T-helper 1 cell treated with Interleukin-12 subunit alpha and Interleukin-12 subunit beta and Interleukin-4 antibody, amounts not matched to agents 30 μg/mL and 1 μg/mL, for 36 hours (primary cell): ENCODE data around the gene CDKN1A.
A peak's percentile ranks its signal among the peaks of the same experiment; 100 is the strongest.

Experiments used
- H3K27ac Mint-ChIP-seq: one replicate; pipeline ENCODE4 v1.8.0; 2021; ENCODE audit warnings: mild to moderate bottlenecking, mixed read lengths
- H3K27me3 Mint-ChIP-seq: one replicate; pipeline ENCODE4 v1.8.0; 2021; ENCODE audit warnings: low read depth, mixed read lengths
- H3K36me3 Mint-ChIP-seq: one replicate; pipeline ENCODE4 v1.8.0; 2021; ENCODE audit warnings: low read depth, mixed read lengths
- H3K4me1 Mint-ChIP-seq: one replicate; pipeline ENCODE4 v1.8.0; 2021; ENCODE audit warnings: low read depth, mixed read lengths
- H3K4me3 Mint-ChIP-seq: one replicate; pipeline ENCODE4 v1.8.0; 2021; ENCODE audit warnings: mild to moderate bottlenecking, moderate library complexity, mixed read lengths
- H3K9me3 Mint-ChIP-seq: one replicate; pipeline ENCODE4 v1.8.0; 2021; ENCODE audit warnings: mixed read lengths

CDKN1A gene

DNA sequence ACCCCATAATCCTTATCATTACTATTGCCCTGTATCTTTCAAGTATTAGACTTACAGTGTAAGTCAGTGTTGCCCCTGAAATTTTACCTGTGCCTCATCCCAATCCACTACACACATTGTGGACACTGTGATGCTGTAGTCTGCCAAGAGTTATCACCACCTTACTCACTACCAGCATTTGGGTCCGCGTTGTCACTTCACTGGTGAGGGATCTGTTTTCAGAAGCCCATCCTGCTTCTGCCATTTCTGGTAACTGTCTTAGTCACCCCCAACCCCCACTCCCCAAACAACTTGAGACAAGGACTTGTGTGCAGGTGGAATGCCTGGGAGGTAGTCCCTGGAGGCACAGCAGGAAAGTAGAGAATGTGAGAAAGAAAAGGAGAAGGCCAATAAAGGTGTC lies 13.1 kb downstream of the CDKN1A start:
- peaks cover 50% of the 10 kb centered on the region for H3K4me1 Mint-ChIP-seq
- H3K36me3 Mint-ChIP-seq, result peaks cover 11% of the 10 kb centered on the region
- H3K4me3 Mint-ChIP-seq, result peak overlapping the region; percentile 21
- peak overlapping the region; percentile 80 for H3K27ac Mint-ChIP-seq
- H3K9me3 Mint-ChIP-seq, result no peaks in the 10 kb centered on the region
- H3K27me3 Mint-ChIP-seq, result no peaks in the 10 kb centered on the region

DNA sequence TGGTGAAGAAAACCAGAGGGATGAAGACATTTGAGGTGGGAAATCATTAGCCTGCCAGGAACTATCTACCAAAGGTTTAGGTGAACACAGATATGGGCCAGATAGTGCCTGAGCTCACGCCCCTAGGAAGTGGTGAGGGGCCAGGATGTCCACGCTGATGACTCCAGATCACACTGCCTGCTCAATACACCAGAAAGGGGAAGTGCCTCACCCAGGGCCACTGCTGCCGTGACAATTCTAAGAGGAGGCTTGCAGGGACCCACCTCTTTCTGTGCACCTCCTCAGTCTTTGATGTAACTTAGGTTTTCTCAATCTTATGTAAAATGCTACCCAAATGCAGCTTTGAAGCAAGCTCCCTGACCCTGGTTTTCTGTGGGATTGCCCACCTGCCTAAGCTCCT lies 13.7 kb downstream of the CDKN1A start:
- Mint-ChIP-seq H3K4me1 (peaks cover 55% of the 10 kb centered on the region), H3K9me3 (no peaks in the 10 kb centered on the region), H3K4me3 (peak overlapping the region; percentile 11), H3K36me3 (peaks cover 6% of the 10 kb centered on the region), H3K27ac (peak overlapping the region; percentile 80), H3K27me3 (no peaks in the 10 kb centered on the region)

DNA sequence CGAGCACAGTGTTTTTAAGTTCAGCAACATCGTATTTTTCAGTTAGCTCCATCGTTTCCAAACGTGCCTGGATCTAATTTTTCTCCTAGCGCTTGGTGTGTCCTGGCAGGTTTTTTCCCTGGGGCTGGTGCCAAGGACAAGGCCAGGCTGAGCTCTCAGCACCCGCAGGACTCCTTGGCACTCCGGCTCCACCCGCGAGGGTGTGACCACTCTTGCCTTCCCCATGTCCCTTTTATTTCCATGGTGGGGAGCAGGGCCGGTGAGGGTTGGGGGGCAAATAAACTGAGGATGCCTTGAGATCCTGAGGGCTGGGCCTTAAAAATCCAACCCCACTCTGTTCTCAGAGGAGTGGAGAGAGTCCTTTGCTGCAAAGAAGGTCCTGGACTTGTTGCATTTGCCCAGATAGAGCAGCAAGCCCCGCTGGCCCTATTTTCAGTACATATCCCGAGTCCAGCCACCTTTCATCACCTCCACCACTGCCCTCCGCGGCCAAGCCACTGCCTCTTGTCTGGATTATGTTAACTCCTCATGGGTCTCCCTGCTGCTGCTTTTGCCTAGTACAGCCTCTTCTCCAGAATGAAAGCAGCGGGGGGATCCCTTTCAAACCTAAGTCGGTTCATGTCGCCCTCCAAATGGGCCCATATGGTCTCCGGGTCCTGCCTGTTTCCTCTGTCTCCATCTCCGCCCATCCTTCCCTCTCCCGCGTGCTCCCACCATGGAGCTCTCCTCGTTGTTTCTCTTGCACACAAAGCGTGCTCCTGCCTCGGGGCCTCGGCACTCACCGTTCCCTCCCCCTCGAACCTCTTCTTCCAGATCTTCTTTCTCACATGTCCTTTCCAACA lies 14.6 kb downstream of the CDKN1A start:
- peak overlapping the region; percentile 8 for H3K4me3 Mint-ChIP-seq
- H3K27me3 Mint-ChIP-seq, result no peaks in the 10 kb centered on the region
- H3K36me3 Mint-ChIP-seq, result peaks cover 6% of the 10 kb centered on the region
- peak overlapping the region; percentile 80 for H3K27ac Mint-ChIP-seq
- no peaks in the 10 kb centered on the region for H3K9me3 Mint-ChIP-seq
- H3K4me1 Mint-ChIP-seq, result peaks cover 55% of the 10 kb centered on the region

DNA sequence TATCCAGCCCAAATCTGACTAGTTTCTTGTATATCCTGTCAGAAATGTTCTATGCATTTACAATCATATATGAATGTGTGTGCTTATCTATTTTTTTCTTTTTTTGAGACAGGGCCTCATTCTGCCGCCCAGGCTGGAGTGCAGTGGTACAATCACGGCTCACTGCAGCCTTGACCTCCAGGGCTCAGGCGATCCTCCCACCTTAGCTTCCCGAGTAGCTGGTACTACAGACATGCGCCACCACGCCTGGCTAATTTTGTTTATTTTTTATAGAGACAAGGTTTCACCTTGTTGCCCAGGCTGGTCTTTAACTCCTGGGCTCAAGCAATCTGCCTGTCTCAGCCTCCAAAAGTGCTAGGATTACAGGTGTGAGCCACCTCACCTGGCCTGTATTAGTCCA lies 16.1 kb downstream of the CDKN1A start:
- no peak overlapping the region for H3K4me3 Mint-ChIP-seq
- H3K27me3 Mint-ChIP-seq, result no peaks in the 10 kb centered on the region
- H3K4me1 Mint-ChIP-seq, result peaks cover 55% of the 10 kb centered on the region
- no peaks in the 10 kb centered on the region for H3K9me3 Mint-ChIP-seq
- H3K36me3 Mint-ChIP-seq, result peaks cover 6% of the 10 kb centered on the region
- peak overlapping the region; percentile 45 for H3K27ac Mint-ChIP-seq

DNA sequence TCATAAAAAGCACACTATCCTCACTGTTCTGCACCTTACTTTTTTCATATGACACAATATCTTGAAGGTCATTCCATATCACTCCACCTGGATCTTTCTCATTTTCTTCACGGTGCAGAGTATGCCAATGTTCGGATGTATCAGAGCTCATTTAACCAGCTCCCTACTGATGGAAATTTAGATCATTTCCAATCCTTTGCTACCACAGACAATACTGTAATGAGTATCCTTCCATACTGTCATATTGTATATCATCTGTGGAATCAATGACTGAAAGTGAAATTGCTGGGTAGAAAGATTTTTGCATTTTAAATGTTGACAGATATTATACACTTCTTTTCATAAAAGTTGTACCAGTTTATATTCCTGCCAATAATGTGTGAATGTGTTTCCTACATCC lies 16.9 kb downstream of the CDKN1A start:
- no peaks in the 10 kb centered on the region for H3K9me3 Mint-ChIP-seq
- H3K4me1 Mint-ChIP-seq, result peaks cover 49% of the 10 kb centered on the region
- H3K4me3 Mint-ChIP-seq, result no peak overlapping the region
- H3K27ac Mint-ChIP-seq, result peak overlapping the region; percentile 41
- no peaks in the 10 kb centered on the region for H3K27me3 Mint-ChIP-seq
- peaks cover 3% of the 10 kb centered on the region for H3K36me3 Mint-ChIP-seq

DNA sequence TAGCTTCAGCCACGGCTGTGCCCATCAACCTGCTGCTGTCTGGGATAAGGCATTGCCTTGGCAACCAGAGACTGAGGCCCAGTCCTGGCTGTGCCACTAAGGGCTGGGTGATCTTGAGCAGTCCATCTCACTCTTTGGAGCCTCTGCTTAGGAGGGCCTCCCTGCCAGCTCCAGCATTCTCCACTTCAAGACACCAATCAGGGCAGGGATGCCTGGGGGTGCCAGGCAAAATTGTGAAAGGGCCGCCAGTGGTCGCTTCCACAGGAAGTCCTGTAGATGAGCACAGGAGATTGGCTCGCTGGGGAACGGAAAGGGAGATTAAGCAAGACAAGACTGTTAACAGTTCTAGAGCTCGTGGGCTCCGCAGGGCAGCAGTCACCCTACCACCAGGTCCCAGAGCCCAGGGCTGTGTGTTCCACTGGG lies 19.0 kb downstream of the CDKN1A start, which contains the start of gene RAB44:
TSS of gene RAB44 (plus strand) at position 346 of the 423 bp plus-strand sequence. CDS start 6,410 bp downstream, outside the sequence.
- peak within 1 kb of the TSS; percentile 60 for H3K27ac Mint-ChIP-seq
- H3K27me3 Mint-ChIP-seq, result no peaks in the 10 kb centered on the region
- no peaks in the 10 kb centered on the region for H3K36me3 Mint-ChIP-seq
- peaks cover 36% of the 10 kb centered on the region for H3K4me1 Mint-ChIP-seq
- H3K9me3 Mint-ChIP-seq, result no peaks in the 10 kb centered on the region
- H3K4me3 Mint-ChIP-seq, result no peak within 1 kb of the TSS

DNA sequence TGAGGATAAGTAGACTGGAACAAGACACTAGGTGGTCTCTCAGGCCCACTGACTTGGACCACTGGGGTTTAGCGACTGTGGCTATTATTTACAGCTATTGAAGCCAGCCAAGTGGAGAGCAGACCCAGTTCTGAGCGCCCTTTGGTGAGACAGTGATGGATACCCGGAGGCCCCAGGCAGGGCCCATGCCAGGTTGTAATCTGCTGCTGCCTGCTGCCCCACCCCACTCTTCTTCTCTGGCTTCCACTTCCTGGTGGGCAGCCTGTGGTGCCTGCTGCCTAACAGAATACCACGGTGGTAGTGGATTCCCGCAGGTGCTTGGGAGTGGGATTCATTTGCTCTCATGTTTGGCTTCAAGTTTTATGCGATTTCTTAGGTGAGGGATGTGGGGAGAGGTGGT lies 19.7 kb downstream of the CDKN1A start:
- no peaks in the 10 kb centered on the region for H3K9me3 Mint-ChIP-seq
- H3K27ac Mint-ChIP-seq, result no peak overlapping the region
- no peaks in the 10 kb centered on the region for H3K36me3 Mint-ChIP-seq
- peaks cover 2% of the 10 kb centered on the region for H3K27me3 Mint-ChIP-seq
- H3K4me1 Mint-ChIP-seq, result peaks cover 31% of the 10 kb centered on the region
- H3K4me3 Mint-ChIP-seq, result no peak overlapping the region

DNA sequence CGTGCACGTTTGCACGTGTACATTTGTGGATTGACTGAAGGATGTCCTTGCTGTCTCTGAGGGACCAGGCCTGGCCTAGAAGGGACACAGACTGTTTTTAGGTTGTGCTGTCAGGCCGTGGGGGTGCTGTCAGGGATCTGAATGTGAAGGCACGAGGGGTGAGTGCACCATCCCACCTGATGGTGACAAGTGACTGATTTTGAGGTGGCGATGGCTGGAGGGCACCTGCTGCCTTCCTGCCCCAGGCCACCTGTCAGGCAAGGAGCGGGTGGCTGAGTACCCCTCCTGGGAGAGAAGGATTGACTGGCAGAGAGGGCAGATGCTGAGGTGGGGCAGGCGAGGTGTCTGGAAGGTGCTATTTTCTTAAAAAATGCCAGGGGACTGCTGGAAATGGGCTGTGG lies 20.4 kb downstream of the CDKN1A start:
- H3K27me3 Mint-ChIP-seq, result peaks cover 8% of the 10 kb centered on the region
- H3K36me3 Mint-ChIP-seq, result no peaks in the 10 kb centered on the region
- H3K9me3 Mint-ChIP-seq, result no peaks in the 10 kb centered on the region
- no peak overlapping the region for H3K4me3 Mint-ChIP-seq
- no peak overlapping the region for H3K27ac Mint-ChIP-seq
- H3K4me1 Mint-ChIP-seq, result peaks cover 27% of the 10 kb centered on the region

DNA sequence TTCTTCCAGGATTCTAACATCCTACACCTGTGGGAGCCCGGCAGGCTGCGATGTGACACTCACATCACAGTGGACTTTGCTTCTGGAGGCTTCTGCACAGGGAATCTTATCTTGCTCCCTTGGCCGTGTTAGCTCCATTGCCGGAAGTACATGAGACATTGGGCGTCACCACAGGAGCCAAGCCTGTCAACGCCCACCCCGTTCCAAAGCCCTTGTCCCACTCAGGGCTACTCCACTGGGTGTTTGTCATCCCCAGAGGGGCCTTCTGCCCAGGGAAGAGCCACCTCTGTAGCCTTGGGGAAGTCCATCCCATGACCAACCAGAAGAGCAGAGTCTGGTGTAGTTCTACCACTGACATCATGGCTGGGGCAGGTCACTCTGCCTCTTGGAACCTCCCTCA lies 20.8 kb downstream of the CDKN1A start:
- Mint-ChIP-seq H3K4me1 (peaks cover 26% of the 10 kb centered on the region), H3K27ac (no peak overlapping the region), H3K36me3 (no peaks in the 10 kb centered on the region), H3K9me3 (no peaks in the 10 kb centered on the region), H3K27me3 (peaks cover 10% of the 10 kb centered on the region), H3K4me3 (no peak overlapping the region)

DNA sequence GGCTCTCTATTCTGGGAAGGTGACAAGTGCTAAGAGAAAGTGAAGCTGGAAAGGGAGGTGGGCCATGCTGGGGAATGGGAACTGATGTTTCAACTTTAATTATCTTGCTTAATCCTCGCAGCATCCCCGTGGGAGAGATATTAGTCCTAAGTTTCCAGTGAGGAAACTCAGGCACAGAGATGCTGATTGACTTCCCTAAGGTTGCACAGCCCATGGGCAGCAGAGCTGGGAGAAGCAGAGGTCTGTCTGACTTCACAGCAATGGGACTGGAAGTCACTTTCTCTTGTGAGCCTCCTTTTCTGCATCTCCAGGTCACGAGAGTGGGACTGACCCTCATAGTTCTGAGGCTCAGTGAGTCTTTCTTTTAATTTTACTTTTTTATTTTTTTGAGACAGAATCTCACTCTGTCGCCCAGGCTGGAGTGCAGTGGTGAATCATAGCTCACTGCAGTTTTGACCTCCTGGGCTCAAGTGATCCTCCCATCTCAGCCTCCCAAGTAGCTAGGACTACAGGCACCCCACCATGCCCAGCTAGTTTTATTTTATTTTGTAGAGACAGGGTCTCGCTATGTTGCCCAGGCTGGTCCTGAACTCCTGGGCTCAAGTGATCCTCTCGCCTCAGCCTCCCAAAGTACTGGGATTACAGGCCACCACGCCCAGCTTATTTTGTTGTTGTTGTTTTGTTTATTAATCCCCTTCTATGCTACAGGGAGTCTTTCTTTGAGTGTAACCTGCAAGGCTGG lies 21.7 kb downstream of the CDKN1A start:
- no peak overlapping the region for H3K4me3 Mint-ChIP-seq
- peaks cover 20% of the 10 kb centered on the region for H3K4me1 Mint-ChIP-seq

DNA sequence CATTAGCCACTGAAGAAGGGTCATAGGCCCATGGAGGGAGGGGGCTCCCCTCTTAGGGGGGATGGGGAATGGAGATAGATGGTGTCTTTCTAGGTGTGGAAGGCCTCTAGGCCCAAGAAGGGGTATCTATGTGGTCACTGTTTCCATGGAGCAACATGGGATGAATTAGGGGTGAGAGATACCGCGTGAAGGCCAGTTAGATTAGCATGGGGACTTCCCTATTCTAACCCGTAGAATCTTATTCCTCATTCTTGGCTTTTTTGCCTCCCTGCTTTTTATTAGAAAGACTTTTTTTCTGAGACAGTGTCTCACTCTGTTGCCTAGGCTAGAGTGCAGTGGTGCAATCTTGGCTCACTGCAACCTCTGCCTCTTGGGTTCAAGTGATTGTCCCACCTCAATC lies 22.3 kb downstream of the CDKN1A start:
- no peak overlapping the region for H3K27ac Mint-ChIP-seq
- H3K36me3 Mint-ChIP-seq, result no peaks in the 10 kb centered on the region
- H3K4me3 Mint-ChIP-seq, result no peak overlapping the region

More for the DNA sequence above, 21.7 kb downstream of the CDKN1A start:
- Mint-ChIP-seq H3K9me3 (no peaks in the 10 kb centered on the region), H3K27ac (no peak overlapping the region), H3K27me3 (peaks cover 10% of the 10 kb centered on the region), H3K36me3 (no peaks in the 10 kb centered on the region)

DNA sequence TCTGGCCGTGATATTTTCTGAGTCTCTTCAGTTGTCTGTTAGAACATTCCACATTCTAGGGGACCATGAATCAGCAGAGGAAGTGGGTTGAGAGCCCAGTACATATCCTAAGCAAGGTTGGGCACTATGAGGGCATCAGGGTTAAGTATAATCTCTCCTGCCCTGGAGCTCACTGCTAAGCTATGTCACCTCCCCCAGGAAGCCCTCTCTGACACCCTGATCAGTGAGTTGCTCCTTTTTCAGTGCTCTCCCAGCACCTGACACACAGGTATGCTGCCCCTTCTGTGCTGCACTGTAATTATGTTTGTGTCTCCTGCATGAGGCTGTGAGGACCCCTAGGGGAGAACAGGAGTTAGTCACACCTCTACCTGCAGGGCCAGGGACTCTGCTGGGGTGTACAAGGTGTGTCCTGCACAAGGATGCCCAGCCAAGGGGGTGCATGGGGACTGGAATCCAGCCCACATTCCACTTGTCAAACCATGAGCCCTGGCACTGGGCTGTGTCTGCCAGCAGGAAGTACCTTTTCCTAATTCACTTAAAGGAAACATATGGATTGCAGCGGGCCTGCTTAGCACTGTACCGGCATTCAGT lies 23.0 kb downstream of the CDKN1A start:
- no peaks in the 10 kb centered on the region for H3K36me3 Mint-ChIP-seq
- H3K4me3 Mint-ChIP-seq, result no peak overlapping the region
- H3K27ac Mint-ChIP-seq, result peak overlapping the region; percentile 33
- no peaks in the 10 kb centered on the region for H3K9me3 Mint-ChIP-seq
- H3K4me1 Mint-ChIP-seq, result peaks cover 14% of the 10 kb centered on the region
- H3K27me3 Mint-ChIP-seq, result peaks cover 13% of the 10 kb centered on the region

More for the DNA sequence above, 22.3 kb downstream of the CDKN1A start:
- Mint-ChIP-seq H3K9me3 (no peaks in the 10 kb centered on the region), H3K27me3 (peaks cover 10% of the 10 kb centered on the region), H3K4me1 (peaks cover 16% of the 10 kb centered on the region)

DNA sequence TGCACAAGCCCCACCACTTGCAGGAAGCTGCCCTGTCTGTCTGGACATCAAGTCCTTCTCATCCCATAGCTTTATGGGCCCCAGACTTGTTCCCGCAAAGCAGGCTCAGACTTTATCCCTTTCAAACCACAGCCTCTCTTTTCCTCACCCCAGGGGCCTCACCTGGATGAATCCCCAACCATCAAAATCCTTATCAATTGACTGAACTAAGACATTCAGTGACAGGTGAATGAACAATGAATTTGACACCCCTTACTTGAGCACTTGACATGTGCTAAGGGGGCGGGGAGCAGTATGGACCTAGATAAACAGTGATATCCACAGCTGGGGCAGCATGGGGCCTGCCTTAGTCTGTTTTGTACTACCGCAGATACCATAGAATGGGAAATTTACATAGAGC lies 24.1 kb downstream of the CDKN1A start:
- peaks cover 8% of the 10 kb centered on the region for H3K4me1 Mint-ChIP-seq
- no peaks in the 10 kb centered on the region for H3K36me3 Mint-ChIP-seq
- H3K27ac Mint-ChIP-seq, result no peak overlapping the region
- no peak overlapping the region for H3K4me3 Mint-ChIP-seq
- no peaks in the 10 kb centered on the region for H3K9me3 Mint-ChIP-seq
- peaks cover 13% of the 10 kb centered on the region for H3K27me3 Mint-ChIP-seq

DNA sequence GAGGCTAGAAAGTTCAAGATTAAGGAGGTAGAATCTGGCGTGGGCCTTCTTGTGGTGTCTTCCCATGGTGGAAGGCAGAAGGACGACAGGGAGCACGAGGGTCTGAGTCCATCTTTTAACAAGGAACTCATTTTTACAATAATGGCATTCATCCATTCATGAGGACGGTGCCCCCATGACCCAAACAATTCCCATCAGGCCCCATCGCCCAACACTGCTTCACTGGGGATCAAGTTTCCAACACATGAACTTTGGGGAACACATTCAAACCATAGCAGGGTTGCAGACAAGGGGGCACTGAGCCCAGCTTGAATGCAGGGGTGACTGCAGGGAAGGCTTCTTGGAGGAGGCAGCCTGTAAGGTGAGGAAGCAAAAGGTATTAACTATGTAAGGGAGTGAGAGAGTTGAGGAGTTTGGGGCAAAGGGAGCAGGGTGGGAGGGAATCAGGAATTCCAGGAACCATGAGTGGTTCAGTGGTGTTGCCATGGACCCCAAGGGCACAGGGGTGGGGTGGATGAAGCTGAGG lies 24.6 kb downstream of the CDKN1A start:
- peak overlapping the region; percentile 58 for H3K27ac Mint-ChIP-seq
- H3K4me3 Mint-ChIP-seq, result no peak overlapping the region
- H3K4me1 Mint-ChIP-seq, result peaks cover 8% of the 10 kb centered on the region
- H3K36me3 Mint-ChIP-seq, result no peaks in the 10 kb centered on the region
- H3K9me3 Mint-ChIP-seq, result no peaks in the 10 kb centered on the region
- H3K27me3 Mint-ChIP-seq, result peaks cover 13% of the 10 kb centered on the region
